NT2/D1 (cell line): Measurements from ENCODE around the gene VPS41.

Experiments
- SUZ12 ChIP-seq: IDR thresholded peaks from 2 replicates; pipeline ENCODE4 v1.6.1; 2011; ENCODE audit not compliant: insufficient read length, insufficient read depth; ENCODE audit errors: extremely low read depth
- ZNF274 ChIP-seq: IDR thresholded peaks from 2 replicates; pipeline ENCODE4 v1.6.1; 2011; ENCODE audit warnings: mild to moderate bottlenecking, low read depth, low read length

GRCh38 chr7:38677981-38678697, 230.9 kb downstream of the VPS41 start:
- TF ChIP-seq ZNF274 (no peak), SUZ12 (no peak)
